SH-SY5Y (cell line): Measurements from ENCODE around the gene SPTB.

Experiments
- GATA2 ChIP-seq: IDR thresholded peaks from 2 replicates; pipeline ENCODE4 v1.6.1; 2011; ENCODE audit warnings: mild to moderate bottlenecking, low read depth, low read length
- GATA3 ChIP-seq: IDR thresholded peaks from 2 replicates; pipeline ENCODE4 v1.6.1; 2011; ENCODE audit warnings: low read depth, mild to moderate bottlenecking, low read length, moderate library complexity

DNA sequence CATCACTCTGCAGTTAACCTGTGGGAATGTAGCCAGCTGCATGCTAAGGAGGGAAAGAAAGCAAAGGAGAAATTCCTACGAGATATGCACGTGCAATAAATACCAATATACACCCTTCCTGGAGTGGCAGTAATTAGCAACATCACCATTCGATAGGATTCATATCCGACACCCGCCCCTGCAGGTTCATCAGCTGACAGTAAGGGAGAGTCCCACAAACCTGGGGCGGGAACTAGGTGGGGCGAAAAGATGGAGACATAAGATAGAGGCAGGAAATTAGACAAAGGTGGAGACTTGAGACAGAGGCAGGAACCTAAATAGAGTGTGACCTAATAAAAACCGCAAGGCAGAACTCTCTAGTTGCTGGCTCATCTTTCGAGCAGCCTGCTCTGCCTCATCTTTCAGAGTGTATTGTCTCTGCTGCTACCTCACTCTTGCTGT lies 123.9 kb downstream of the SPTB start:
- TF ChIP-seq GATA3, result no peak
- no peak for TF ChIP-seq GATA2
